ENCODE results near the gene KAT2A.

KAT2A gene

GRCh38 chr17:42135664-42136653 lies 14.8 kb upstream of the KAT2A start:
- no peak for DNase-seq (ENCODE audit: low read depth in 3 of 3, low spot score in 1 of 3)

GRCh38 chr17:42135151-42135550 lies 14.0 kb upstream of the KAT2A start:
- no peak for DNase-seq (ENCODE audit: low read depth in 3 of 3, low spot score in 1 of 3)

GRCh38 chr17:42133461-42134041 lies 12.4 kb upstream of the KAT2A start:
- no peak for DNase-seq (ENCODE audit: low read depth in 3 of 3, low spot score in 1 of 3)

GRCh38 chr17:42132941-42133340 lies 11.8 kb upstream of the KAT2A start:
- no peak for DNase-seq (ENCODE audit: low read depth in 3 of 3, low spot score in 1 of 3)

GRCh38 chr17:42131981-42132432 lies 10.8 kb upstream of the KAT2A start:
- no peak for DNase-seq (ENCODE audit: low read depth in 3 of 3, low spot score in 1 of 3)

GRCh38 chr17:42131232-42131631 lies 10.1 kb upstream of the KAT2A start:
- no peak for DNase-seq (ENCODE audit: low read depth in 3 of 3, low spot score in 1 of 3)

- DNase-seq (ENCODE audit: low read depth in 3 of 3, low spot score in 1 of 3) = no peak
Observed at GRCh38 chr17:42130310-42130936, 9.3 kb upstream of the KAT2A start.

GRCh38 chr17:42129109-42129837 lies 8.1 kb upstream of the KAT2A start:
- no peak for DNase-seq (ENCODE audit: low read depth in 3 of 3, low spot score in 1 of 3)

- DNase-seq (ENCODE audit: low read depth in 3 of 3, low spot score in 1 of 3) = no peak
Observed at GRCh38 chr17:42127414-42127813, 6.2 kb upstream of the KAT2A start.

GRCh38 chr17:42126836-42127235 lies 5.7 kb upstream of the KAT2A start:
- no peak for DNase-seq (ENCODE audit: low read depth in 3 of 3, low spot score in 1 of 3)

GRCh38 chr17:42125565-42125964 lies 4.4 kb upstream of the KAT2A start:
- no peak for DNase-seq (ENCODE audit: low read depth in 3 of 3, low spot score in 1 of 3)

GRCh38 chr17:42124256-42124655 lies 3.1 kb upstream of the KAT2A start:
- no peak for DNase-seq (ENCODE audit: low read depth in 3 of 3, low spot score in 1 of 3)

- DNase-seq (ENCODE audit: low read depth in 3 of 3, low spot score in 1 of 3) = no peak
Observed at GRCh38 chr17:42122371-42123303, 1.5 kb upstream of the KAT2A start, which contains the start of gene HSPB9. TSS of gene HSPB9 (plus strand) at chr17:42122804. CDS start at chr17:42122851, 47 bp downstream.

- DNase-seq (ENCODE audit: low read depth in 3 of 3, low spot score in 1 of 3) = no peak
Observed at GRCh38 chr17:42120161-42120769, 902 bp downstream of the KAT2A start.

- no peak for DNase-seq (ENCODE audit: low read depth in 3 of 3, low spot score in 1 of 3)
Observed at GRCh38 chr17:42119301-42119700, 1.9 kb downstream of the KAT2A start.

- DNase-seq (ENCODE audit: low read depth in 3 of 3, low spot score in 1 of 3) = peak in 1 of 3 donors; percentile 26
Observed at GRCh38 chr17:42118545-42118944, 2.6 kb downstream of the KAT2A start.

GRCh38 chr17:42118126-42118510 lies 3.0 kb downstream of the KAT2A start:
- no peak for DNase-seq (ENCODE audit: low read depth in 3 of 3, low spot score in 1 of 3)

- no peak for DNase-seq (ENCODE audit: low read depth in 3 of 3, low spot score in 1 of 3)
Observed at GRCh38 chr17:42117397-42118125, 3.6 kb downstream of the KAT2A start.

Measured in stimulated activated CD4-positive, alpha-beta T cell treated with anti-CD3 and anti-CD28 coated beads, TNF-alpha, amount 100 ng/mL, for 1 hour (primary cell).